SK-N-SH (cell line): Measurements from ENCODE around the gene ZBED3. TPM values are rescaled to one million over a fixed set of nuclear protein-coding genes. Genes with fewer than 3 reads are reported as not detected.

Experiments
- CTCF ChIA-PET: fragments of 300-600, 350-600 bp; formaldehyde crosslinking; extraction: SDS; loops from one replicate; lab custom pipeline; 2021; lab: Yijun Ruan, JAX
- POLR2A ChIA-PET: fragments of 350-600 bp; sonication (Branson Sonifier 250); formaldehyde crosslinking; extraction: SDS; loops from one replicate; lab custom pipeline; 2020; ENCODE audit warnings: antibody characterized with exemption, inconsistent platforms; lab: Yijun Ruan, JAX
- DNase-seq: peaks from one replicate; pipeline ENCODE4 v3.0.0; 2012
- H2AFZ ChIP-seq: fragments of 200-600 bp; sonication (generic); 2 replicates; pipeline ENCODE4 v1.8.1; 2016; ENCODE audit warnings: antibody characterized with exemption, mild to moderate bottlenecking, low read depth
- H3F3A ChIP-seq: fragments of 200-600 bp; sonication (generic); replicated peaks from 2 replicates; pipeline ENCODE3; 2016; ENCODE audit warnings: antibody characterized with exemption, mild to moderate bottlenecking; ENCODE audit not compliant: insufficient read depth
- H3K27ac ChIP-seq, 2 experiments: fragments of 200-500 bp in 1 of 2; fragments of 200-600 bp in 1 of 2; sonication (Bioruptor generic) in 1 of 2; sonication (generic), shearing (Covaris generic) in 1 of 2; 2 replicates each; pipeline versions ENCODE4 v1.5.1 to v1.6.1; 2014 to 2016; ENCODE audit warnings: low read depth in 2 of 2, inconsistent platforms in 1 of 2, low read length in 1 of 2, mild to moderate bottlenecking in 1 of 2, mixed read lengths in 1 of 2
- H3K27me3 ChIP-seq: fragments of 200-600 bp; sonication (generic), shearing (Covaris generic); 2 replicates; pipeline ENCODE4 v1.6.1; 2016; ENCODE audit warnings: mixed run types; ENCODE audit not compliant: insufficient read depth
- H3K36me3 ChIP-seq, 2 experiments: fragments of 200-500 bp in 1 of 2; fragments of 200-600 bp in 1 of 2; sonication (Bioruptor generic) in 1 of 2; sonication (generic) in 1 of 2; replicated peaks in 1 of 2; 2 replicates each; pipeline versions ENCODE3 to v1.5.1; 2014 to 2016; ENCODE audit warnings: low read length in 1 of 2, mild to moderate bottlenecking in 1 of 2; ENCODE audit not compliant: insufficient read depth in 2 of 2, control insufficient read depth in 1 of 2
- H3K4me1 ChIP-seq, 2 experiments: fragments of 200-500 bp in 1 of 2; fragments of 200-600 bp in 1 of 2; sonication (Bioruptor generic) in 1 of 2; sonication (generic), shearing (Covaris generic) in 1 of 2; 2 replicates each; pipeline versions ENCODE4 v1.5.1 to v1.6.1; 2014 to 2016; ENCODE audit warnings: low read depth in 1 of 2, low read length in 1 of 2, mixed run types in 1 of 2; ENCODE audit not compliant: insufficient read depth in 2 of 2, control insufficient read depth in 1 of 2
- H3K4me2 ChIP-seq: fragments of 200-600 bp; sonication (generic), shearing (Covaris generic); 2 replicates; pipeline ENCODE4 v1.6.1; 2017; ENCODE audit warnings: mixed run types
- H3K4me3 ChIP-seq, 2 experiments: fragments of 200-500 bp in 1 of 2; fragments of 200-600 bp in 1 of 2; sonication (Bioruptor generic) in 1 of 2; sonication (generic), shearing (Covaris generic) in 1 of 2; 2 replicates each; pipeline versions ENCODE4 v1.5.1 to v1.8.1; 2014 to 2016; ENCODE audit warnings: low read depth in 2 of 2, inconsistent platforms in 1 of 2, low read length in 1 of 2, mild to moderate bottlenecking in 1 of 2, mixed read lengths in 1 of 2, moderate library complexity in 1 of 2
- H3K79me2 ChIP-seq: fragments of 200-600 bp; sonication (generic); 2 replicates; pipeline ENCODE4 v1.8.1; 2017; ENCODE audit warnings: mild to moderate bottlenecking; ENCODE audit not compliant: insufficient read depth
- H3K9ac ChIP-seq: fragments of 200-600 bp; sonication (generic); 2 replicates; pipeline ENCODE4 v1.6.1; 2017; ENCODE audit warnings: mixed run types
- H3K9me2 ChIP-seq: fragments of 200-600 bp; sonication (generic); 2 replicates; pipeline ENCODE4 v1.6.1; 2017; ENCODE audit warnings: mixed run types
- H3K9me3 ChIP-seq: fragments of 200-600 bp; sonication (generic); 2 replicates; pipeline ENCODE4 v1.6.1; 2017; ENCODE audit warnings: mixed run types, mild to moderate bottlenecking, moderate library complexity
- H4K20me1 ChIP-seq: fragments of 200-600 bp; sonication (generic); 2 replicates; pipeline ENCODE4 v1.6.1; 2017; ENCODE audit warnings: mild to moderate bottlenecking, mixed run types; ENCODE audit not compliant: insufficient read depth
- CTCF ChIP-seq: fragments of 200-600 bp; sonication (generic); IDR thresholded peaks from 2 replicates; pipeline ENCODE4 v1.6.1; 2017; ENCODE audit warnings: antibody characterized with exemption, mild to moderate bottlenecking, moderate library complexity
- ELF1 ChIP-seq: IDR thresholded peaks from 2 replicates; pipeline ENCODE4 v1.4.0; 2012
- EZH2phosphoT487 ChIP-seq: fragments of 200-600 bp; sonication (generic); IDR thresholded peaks from 2 replicates; pipeline ENCODE4 v1.6.1; 2017; ENCODE audit warnings: low read depth, mixed run types, mild to moderate bottlenecking, antibody characterized with exemption, moderate library complexity, borderline replicate concordance
- FOXJ3 ChIP-seq: sonication (generic); formaldehyde crosslinking; IDR thresholded peaks from 2 replicates; pipeline ENCODE4 v1.5.1; 2020; ENCODE audit warnings: mild to moderate bottlenecking, missing genetic modification reagents
- GATA2 ChIP-seq: sonication (generic); formaldehyde crosslinking; IDR thresholded peaks from 2 replicates; pipeline ENCODE4 v1.5.0; 2020; ENCODE audit warnings: mild to moderate bottlenecking, missing genetic modification reagents
- MAX ChIP-seq: IDR thresholded peaks from 2 replicates; pipeline ENCODE4 v1.4.0; 2012; ENCODE audit warnings: low read depth
- MEF2A ChIP-seq: IDR thresholded peaks from 2 replicates; pipeline ENCODE4 v1.4.0; 2012; ENCODE audit warnings: low read depth, borderline replicate concordance
- NRF1 ChIP-seq: IDR thresholded peaks from 2 replicates; pipeline ENCODE4 v1.6.1; 2012; ENCODE audit warnings: low read depth, mild to moderate bottlenecking, low read length
- PBX3 ChIP-seq: IDR thresholded peaks from 2 replicates; pipeline ENCODE4; 2012
- RCOR1 ChIP-seq: fragments of 150-350 bp; IDR thresholded peaks from 2 replicates; pipeline ENCODE4 v1.6.1; 2017; ENCODE audit warnings: antibody characterized with exemption, low read length
- RFX5 ChIP-seq: IDR thresholded peaks from 2 replicates; pipeline ENCODE4 v1.6.1; 2012; ENCODE audit warnings: mild to moderate bottlenecking, improper control_type of control experiment, low read length
- SIN3A ChIP-seq: IDR thresholded peaks from 2 replicates; pipeline ENCODE4 v1.6.1; 2012; ENCODE audit warnings: low read depth, mild to moderate bottlenecking, low read length, moderate library complexity, borderline replicate concordance
- SMC3 ChIP-seq: IDR thresholded peaks from 2 replicates; pipeline ENCODE4 v1.6.1; 2012; ENCODE audit warnings: low read depth, low read length, improper control_type of control experiment
- TAF1 ChIP-seq: IDR thresholded peaks from 2 replicates; pipeline ENCODE4 v1.6.1; 2012; ENCODE audit warnings: low read depth, mild to moderate bottlenecking, low read length, moderate library complexity, borderline replicate concordance
- TCF12 ChIP-seq: IDR thresholded peaks from 2 replicates; pipeline ENCODE4 v1.4.0; 2012
- TEAD4 ChIP-seq: IDR thresholded peaks from 2 replicates; pipeline ENCODE4 v1.4.0; 2012; ENCODE audit warnings: mild to moderate bottlenecking, borderline replicate concordance; ENCODE audit not compliant: insufficient read depth
- USF2 ChIP-seq: fragments of 150-350 bp; IDR thresholded peaks from 2 replicates; pipeline ENCODE4 v1.6.1; 2017; ENCODE audit warnings: antibody characterized with exemption, low read length, low read depth, borderline replicate concordance
- YY1 ChIP-seq: IDR thresholded peaks from 2 replicates; pipeline ENCODE4 v1.4.0; 2012; ENCODE audit warnings: low read depth, mild to moderate bottlenecking
- WGBS: methylation state at CpG from one replicate; pipeline ENCODE4 v1.1.6; 2017; ENCODE audit warnings: low lambda C conversion rate; 5-methylcytosine and 5-hydroxymethylcytosine counted together
- polyA plus RNA-seq, 3 experiments: library from polyadenylated mRNA; depleted of rRNA; stranded (reverse); fragments of >200 nt; gene quantifications; 2 replicates each; pipeline ENCODE4 v1.2.3, GENCODE V29; 2012

Gene ZBED3
- polyA plus RNA-seq, 1 of the 3 experiments (the other 2 are of a cell fraction), result 5.8 TPM

GRCh38 chr5:77066823-77067442, 20.2 kb downstream of the ZBED3 start:
- ChIA-PET CTCF (interaction anchor here (1.1 to 6.4 kb wide), 2 partner anchors 11 to 199 kb away, joined by 3 to 44 read pairs; no protein-coding TSS in a partner anchor), POLR2A (no interaction called here)
- no peaks in the 10 kb centered on the region for H3K4me1 ChIP-seq
- H3K9me2 ChIP-seq, result no peaks in the 10 kb centered on the region
- H3F3A ChIP-seq, result no peaks in the 10 kb centered on the region
- peaks cover 50 to 74% of the 10 kb centered on the region in 2 experiments for H3K36me3 ChIP-seq
- no peak overlapping the region for H3K27ac ChIP-seq
- no peaks in the 10 kb centered on the region for H4K20me1 ChIP-seq
- H2AFZ ChIP-seq, result no peak overlapping the region
- no peak for DNase-seq
- H3K9me3 ChIP-seq, result no peaks in the 10 kb centered on the region
- H3K9ac ChIP-seq, result no peak overlapping the region
- WGBS, result 86% methylated on average over 1 of the region's 1 CpG
- no peak overlapping the region for H3K4me2 ChIP-seq
- H3K4me3 ChIP-seq, result no peak overlapping the region
- H3K79me2 ChIP-seq, result no peaks in the 10 kb centered on the region
- TF ChIP-seq GATA2 (CRISPR knock-in tag) (no peak), ELF1 (no peak), PBX3 (no peak), YY1 (no peak), USF2 (no peak), FOXJ3 (no peak), RCOR1 (no peak), NRF1 (no peak), MAX (no peak), SIN3A (no peak), MEF2A (no peak), TCF12 (no peak), SMC3 (no peak), TEAD4 (no peak), CTCF (no peak), TAF1 (no peak), RFX5 (no peak), EZH2phosphoT487 (no peak)
- no peaks in the 10 kb centered on the region for H3K27me3 ChIP-seq
